Stimulated activated CD8-positive, alpha-beta memory T cell treated with anti-CD3 and anti-CD28 coated beads, Interleukin-12 subunit alpha, Interleukin-12 subunit beta, amount 100 ng/mL, for 4 hours (primary cell): ENCODE results near the gene MLLT6.

Source experiments
- DNase-seq: peaks from one replicate; pipeline ENCODE4 v3.0.0-alpha.2; 2020; ENCODE audit warnings: low read depth

Gene MLLT6

GRCh38 chr17:38742411-38743308, 37.6 kb downstream of the MLLT6 start:
- no peak for DNase-seq

GRCh38 chr17:38743556-38744171, 38.6 kb downstream of the MLLT6 start:
- no peak for DNase-seq

- no peak for DNase-seq
These were observed 40.5 kb downstream of the MLLT6 start for GRCh38 chr17:38745545-38745944.

- no peak for DNase-seq
These were observed 41.2 kb downstream of the MLLT6 start for GRCh38 chr17:38746004-38746848.

- DNase-seq, result no peak
These were observed 41.9 kb downstream of the MLLT6 start for GRCh38 chr17:38746849-38747462.

- no peak for DNase-seq
These were observed 42.5 kb downstream of the MLLT6 start for GRCh38 chr17:38747463-38748148.

- no peak for DNase-seq
These were observed 43.2 kb downstream of the MLLT6 start, which contains the start of gene PCGF2 for GRCh38 chr17:38748149-38748891. Gene PCGF2 (minus strand): TSS chr17:38748336. CDS start chr17:38740402, 7,934 bp downstream.

- no peak for DNase-seq
These were observed 43.8 kb downstream of the MLLT6 start for GRCh38 chr17:38748892-38749222.

- no peak for DNase-seq
These were observed 44.4 kb downstream of the MLLT6 start for GRCh38 chr17:38749223-38750043.

GRCh38 chr17:38750044-38750311, 44.9 kb downstream of the MLLT6 start:
- DNase-seq, result no peak

GRCh38 chr17:38750312-38751121, 45.4 kb downstream of the MLLT6 start:
- no peak for DNase-seq

GRCh38 chr17:38751144-38751807, 46.2 kb downstream of the MLLT6 start:
- DNase-seq, result no peak

GRCh38 chr17:38751808-38752307, 46.8 kb downstream of the MLLT6 start:
- DNase-seq, result peak; percentile 60

GRCh38 chr17:38752308-38753070, 47.4 kb downstream of the MLLT6 start, which contains the start of gene PSMB3:
Gene PSMB3 (plus strand): TSS chr17:38752741. CDS start chr17:38752827, 86 bp downstream.
- peak; percentile 91 for DNase-seq

- DNase-seq, result no peak
These were observed 48.0 kb downstream of the MLLT6 start for GRCh38 chr17:38753071-38753506.

- DNase-seq, result no peak
These were observed 56.5 kb downstream of the MLLT6 start for GRCh38 chr17:38761612-38762011.

- DNase-seq, result no peak
These were observed 57.2 kb downstream of the MLLT6 start for GRCh38 chr17:38762231-38762630.

- no peak for DNase-seq
These were observed 61.3 kb downstream of the MLLT6 start for GRCh38 chr17:38766341-38766740.
